ENCODE data around the gene GTF2F2.

- TF ChIP-seq CTCF (IDR thresholded peaks at IDR 0.05 in 8 of 11, conservative IDR thresholded peaks at IDR 0.05 in 3 of 11) (no peak), POLR2A (IDR thresholded peaks at IDR 0.05) (no peak)
These were observed 74.0 kb downstream of the GTF2F2 start for GRCh38 chr13:45194081-45194939.

Data from spleen (tissue), 7 donors.